NT2/D1 (cell line): ENCODE results near the gene PAX2.

ENCODE experiments used
- SUZ12 ChIP-seq: IDR thresholded peaks from 2 replicates; pipeline ENCODE4 v1.6.1; 2011; ENCODE audit not compliant: insufficient read length, insufficient read depth; ENCODE audit errors: extremely low read depth
- YY1 ChIP-seq: IDR thresholded peaks from 2 replicates; pipeline ENCODE4 v1.6.1; 2011; ENCODE audit not compliant: insufficient read length, insufficient read depth
- ZNF274 ChIP-seq: IDR thresholded peaks from 2 replicates; pipeline ENCODE4 v1.6.1; 2011; ENCODE audit warnings: mild to moderate bottlenecking, low read depth, low read length

GRCh38 chr10:100767422-100767775, 22.0 kb downstream of the PAX2 start:
- TF ChIP-seq ZNF274 (no peak), YY1 (no peak), SUZ12 (no peak)
